ENCODE results near the gene SHC2.

The SHC2 gene

DNA sequence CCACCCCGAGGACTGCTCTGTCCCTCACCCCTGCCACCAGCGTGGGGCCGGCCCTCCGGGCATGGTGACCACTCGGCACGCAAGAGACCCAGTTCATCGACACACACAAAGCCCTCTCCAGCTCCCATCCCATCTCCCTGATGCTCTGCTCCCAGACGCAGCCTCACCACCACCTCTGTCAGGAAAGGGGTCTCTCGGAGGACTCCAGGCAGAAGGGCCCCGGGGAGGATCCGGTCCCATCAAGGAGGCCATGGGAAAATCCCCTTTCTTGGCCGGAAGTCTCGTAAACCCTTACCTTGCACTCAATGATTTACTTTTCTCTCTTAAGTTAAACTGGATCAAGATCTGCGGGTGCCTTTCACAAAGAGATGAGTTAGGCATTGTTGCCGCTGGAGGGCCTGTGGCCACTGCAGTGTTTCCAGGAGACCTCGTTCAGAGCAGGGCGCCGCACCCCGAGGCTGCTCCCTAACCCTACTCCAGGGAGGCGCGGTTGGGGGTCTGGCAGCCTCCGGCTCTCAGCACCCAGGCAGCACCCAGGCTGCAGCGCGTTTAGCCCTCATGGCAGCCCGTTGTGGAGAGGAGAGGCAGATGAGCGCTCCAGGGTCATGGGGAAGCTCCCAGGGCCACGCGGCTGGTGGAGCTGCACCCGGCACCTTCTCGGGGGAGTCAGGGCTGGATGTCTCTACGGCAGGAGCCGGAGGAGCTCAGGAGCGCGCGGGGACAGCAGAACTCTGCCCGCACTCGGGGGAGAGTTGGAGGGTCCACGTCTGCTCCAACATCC, 82.8 kb downstream of the SHC2 start:
- no peaks in the 10 kb centered on the region for H3K9me3 Mint-ChIP-seq
- H3K4me1 Mint-ChIP-seq: peaks cover under 1% of the 10 kb centered on the region
- H3K36me3 Mint-ChIP-seq (ENCODE audit: low read depth): no peaks in the 10 kb centered on the region
- TF ChIP-seq, protein P1, sequence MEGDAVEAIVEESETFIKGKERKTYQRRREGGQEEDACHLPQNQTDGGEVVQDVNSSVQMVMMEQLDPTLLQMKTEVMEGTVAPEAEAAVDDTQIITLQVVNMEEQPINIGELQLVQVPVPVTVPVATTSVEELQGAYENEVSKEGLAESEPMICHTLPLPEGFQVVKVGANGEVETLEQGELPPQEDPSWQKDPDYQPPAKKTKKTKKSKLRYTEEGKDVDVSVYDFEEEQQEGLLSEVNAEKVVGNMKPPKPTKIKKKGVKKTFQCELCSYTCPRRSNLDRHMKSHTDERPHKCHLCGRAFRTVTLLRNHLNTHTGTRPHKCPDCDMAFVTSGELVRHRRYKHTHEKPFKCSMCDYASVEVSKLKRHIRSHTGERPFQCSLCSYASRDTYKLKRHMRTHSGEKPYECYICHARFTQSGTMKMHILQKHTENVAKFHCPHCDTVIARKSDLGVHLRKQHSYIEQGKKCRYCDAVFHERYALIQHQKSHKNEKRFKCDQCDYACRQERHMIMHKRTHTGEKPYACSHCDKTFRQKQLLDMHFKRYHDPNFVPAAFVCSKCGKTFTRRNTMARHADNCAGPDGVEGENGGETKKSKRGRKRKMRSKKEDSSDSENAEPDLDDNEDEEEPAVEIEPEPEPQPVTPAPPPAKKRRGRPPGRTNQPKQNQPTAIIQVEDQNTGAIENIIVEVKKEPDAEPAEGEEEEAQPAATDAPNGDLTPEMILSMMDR (IDR thresholded peaks at IDR 0.05; ENCODE audit: unreplicated experiment in 3 of 3): no peak
- peaks cover 16% of the 10 kb centered on the region for H3K27me3 Mint-ChIP-seq (ENCODE audit: low read depth)
- no peak overlapping the region for H3K4me3 Mint-ChIP-seq
- H3K27ac Mint-ChIP-seq: peak overlapping the region in 1 of 3 experiments; percentile 40

DNA sequence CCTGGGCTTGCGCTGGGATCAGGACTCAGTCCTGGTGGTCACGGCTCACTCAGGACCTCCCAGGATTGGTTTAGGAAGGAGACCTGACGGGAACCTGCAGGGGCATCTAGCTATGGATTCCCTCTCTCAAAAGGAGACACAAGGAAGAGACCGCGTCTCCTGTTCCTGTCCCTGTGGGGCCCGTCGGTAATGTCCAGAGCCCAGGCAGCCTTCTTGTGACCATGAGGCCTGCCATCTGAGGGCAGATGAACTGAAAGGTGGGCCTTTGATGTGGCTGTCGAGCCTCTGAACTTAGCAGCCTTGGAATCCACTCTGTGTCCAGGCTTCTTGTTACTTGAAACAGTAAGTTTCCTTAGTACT, 84.7 kb downstream of the SHC2 start:
- TF ChIP-seq, protein P1 (IDR thresholded peaks at IDR 0.05; ENCODE audit: unreplicated experiment in 3 of 3): no peak
- no peak overlapping the region for H3K4me3 Mint-ChIP-seq
- no peaks in the 10 kb centered on the region for H3K9me3 Mint-ChIP-seq
- peaks cover 19% of the 10 kb centered on the region for H3K4me1 Mint-ChIP-seq
- H3K27ac Mint-ChIP-seq: no peak overlapping the region
- no peaks in the 10 kb centered on the region for H3K36me3 Mint-ChIP-seq (ENCODE audit: low read depth)
- peaks cover 16% of the 10 kb centered on the region for H3K27me3 Mint-ChIP-seq (ENCODE audit: low read depth)

DNA sequence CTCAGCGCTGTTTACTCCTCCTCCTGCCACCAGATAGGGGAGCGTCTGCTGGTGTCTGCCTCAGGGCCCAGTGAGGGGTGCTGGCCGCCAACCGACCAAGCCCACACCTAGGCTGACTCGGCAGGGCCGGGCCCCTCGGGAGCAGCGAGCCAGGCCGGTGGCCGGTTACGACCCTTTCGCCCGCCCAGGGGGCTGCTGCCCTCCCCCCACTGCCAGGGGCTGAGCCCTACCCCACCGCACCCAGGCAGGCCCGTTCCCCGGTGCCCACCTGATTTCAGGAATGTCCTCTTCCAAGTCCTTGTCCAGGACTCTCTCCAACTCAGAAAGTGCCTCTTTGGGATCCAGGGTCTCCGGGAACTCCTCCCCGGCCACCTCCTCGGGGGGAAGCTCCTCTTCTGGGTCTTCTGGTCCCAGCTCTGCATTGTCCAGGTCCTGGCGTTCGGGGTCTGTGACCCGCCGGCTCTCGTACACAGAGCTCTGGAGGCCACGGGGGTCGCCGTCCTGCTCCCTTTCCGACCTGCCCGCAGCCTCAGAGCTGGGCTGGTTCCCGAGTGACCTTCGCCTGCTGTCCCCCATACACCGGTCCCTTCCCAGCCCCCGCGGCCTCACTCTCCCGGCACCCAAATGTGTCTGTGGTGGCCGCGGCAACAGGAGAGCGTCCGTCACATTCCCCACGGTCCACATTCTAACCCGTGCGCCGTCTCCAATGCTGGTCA, 85.3 kb downstream of the SHC2 start:
- Mint-ChIP-seq H3K4me1 (peaks cover 25% of the 10 kb centered on the region), H3K9me3 (no peaks in the 10 kb centered on the region), H3K4me3 (no peak overlapping the region), H3K36me3 (ENCODE audit: low read depth) (no peaks in the 10 kb centered on the region), H3K27me3 (ENCODE audit: low read depth) (peaks cover 14% of the 10 kb centered on the region), H3K27ac (no peak overlapping the region)
- TF ChIP-seq, protein P1 (IDR thresholded peaks at IDR 0.05; ENCODE audit: unreplicated experiment in 3 of 3): no peak

DNA sequence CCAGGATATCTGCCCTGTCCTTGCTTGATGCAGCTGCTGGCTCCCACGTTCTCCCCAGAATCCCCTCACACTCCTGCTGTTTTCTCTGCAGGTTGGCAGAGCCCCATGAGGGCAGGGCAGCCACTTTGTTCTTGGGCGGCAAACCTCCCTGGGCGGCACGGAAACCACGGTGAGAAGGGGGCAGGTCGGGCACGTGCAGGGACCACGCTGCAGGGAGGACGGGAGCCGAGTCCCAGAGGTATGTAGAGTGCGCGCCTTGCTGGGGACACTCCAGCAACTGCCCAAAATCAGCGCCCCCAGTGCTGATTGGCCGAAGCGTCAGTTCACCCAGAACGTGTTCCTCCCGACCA, 86.0 kb downstream of the SHC2 start:
- Mint-ChIP-seq H3K4me1 (peaks cover 25% of the 10 kb centered on the region), H3K27me3 (ENCODE audit: low read depth) (peaks cover 10% of the 10 kb centered on the region), H3K4me3 (no peak overlapping the region), H3K36me3 (ENCODE audit: low read depth) (no peaks in the 10 kb centered on the region), H3K9me3 (no peaks in the 10 kb centered on the region), H3K27ac (no peak overlapping the region)
- TF ChIP-seq, protein P1 (IDR thresholded peaks at IDR 0.05; ENCODE audit: unreplicated experiment in 3 of 3): no peak

DNA sequence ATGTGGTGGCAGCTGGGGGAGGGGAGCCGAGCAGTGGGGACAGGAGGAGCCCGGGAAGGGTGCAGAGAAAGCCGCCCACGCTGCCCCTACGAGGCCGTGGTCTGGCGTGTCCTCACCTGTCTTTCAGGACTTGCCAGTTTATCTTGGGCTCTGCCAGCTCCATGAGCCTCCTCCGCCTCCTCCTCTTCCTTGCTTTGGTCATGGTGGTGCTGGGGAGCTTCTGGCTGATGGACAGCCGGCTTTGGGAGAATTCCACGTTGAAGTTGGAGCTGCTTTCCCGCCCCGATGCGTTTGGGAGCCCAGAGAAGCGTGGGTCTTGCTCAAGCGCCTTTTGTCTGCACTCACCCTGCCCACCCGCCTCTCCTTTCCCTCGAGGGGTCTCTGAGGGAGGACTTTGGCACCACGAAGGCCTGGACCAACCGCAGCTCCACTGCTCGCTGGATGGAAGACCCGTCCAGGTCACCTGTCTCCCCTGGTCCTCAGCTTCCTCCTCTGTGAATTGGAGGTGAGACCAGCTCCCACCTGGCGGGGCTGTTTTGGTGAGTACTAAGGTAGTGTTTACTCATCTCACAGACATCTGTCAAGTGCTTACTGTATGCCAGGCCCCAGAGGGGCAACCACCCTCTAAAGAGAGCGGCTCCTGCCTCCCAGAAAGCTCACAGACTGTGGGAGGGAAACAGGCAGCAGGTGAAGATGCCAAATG, 86.5 kb downstream of the SHC2 start:
- Mint-ChIP-seq H3K36me3 (ENCODE audit: low read depth) (no peaks in the 10 kb centered on the region), H3K4me1 (peaks cover 29% of the 10 kb centered on the region), H3K4me3 (no peak overlapping the region), H3K27me3 (ENCODE audit: low read depth) (peaks cover 6% of the 10 kb centered on the region), H3K27ac (no peak overlapping the region), H3K9me3 (no peaks in the 10 kb centered on the region)
- TF ChIP-seq, protein P1 (IDR thresholded peaks at IDR 0.05; ENCODE audit: unreplicated experiment in 3 of 3): no peak

All from nephron (organoid).